ENCODE data around the gene GRIK4.
A peak's percentile ranks its signal among the peaks of the same experiment; 100 is the strongest.
"Not testable (repeated sequence)": the region's sequence is repeated elsewhere in the genome, so short reads cannot be mapped to it uniquely, and the experiment has no call there.

The GRIK4 gene

DNA sequence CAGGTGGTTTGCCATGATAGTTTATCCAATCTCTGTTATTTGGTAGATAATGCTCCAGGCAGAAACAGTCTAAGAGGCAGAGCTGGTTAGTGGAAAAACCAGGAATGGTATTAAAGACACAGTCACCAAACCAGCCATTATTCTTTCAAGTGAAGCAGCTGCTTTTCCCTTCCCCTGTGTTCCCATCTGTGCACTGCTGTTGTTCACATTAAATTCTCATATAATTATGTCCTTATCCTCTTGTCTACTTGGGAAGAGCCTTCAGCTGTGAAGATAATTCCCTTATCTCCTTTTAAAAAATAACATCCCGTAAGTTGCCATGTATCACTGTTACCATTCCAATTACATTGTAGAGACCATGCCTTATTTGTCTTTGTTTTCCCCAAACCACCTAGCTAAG is 507.2 kb downstream of the GRIK4 start:
- DNase-seq (ENCODE audit: low read depth, low spot score), result no peak
- no peak overlapping the region for H3K4me3 ChIP-seq (ENCODE audit: low read length)

DNA sequence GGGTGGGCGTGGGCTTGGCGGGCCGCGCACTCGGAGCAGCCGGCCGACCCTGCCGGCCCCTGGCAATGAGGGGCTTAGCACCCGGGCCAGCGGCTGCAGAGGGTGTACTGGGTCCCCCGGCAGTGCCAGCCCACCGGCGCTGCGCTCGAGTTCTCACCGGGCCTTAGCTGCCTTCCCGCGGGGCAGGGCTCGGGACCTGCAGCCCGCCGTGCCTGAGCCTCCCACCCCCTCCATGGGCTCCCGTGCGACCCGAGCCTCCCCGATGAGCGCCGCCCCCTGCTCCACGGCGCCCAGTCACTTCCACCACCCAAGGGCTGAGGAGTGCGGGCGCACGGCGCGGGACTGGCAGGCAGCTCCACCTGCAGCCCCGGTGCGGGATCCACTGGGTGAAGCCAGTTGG is 510.2 kb downstream of the GRIK4 start:
- not testable (repeated sequence) for DNase-seq (ENCODE audit: low read depth, low spot score); H3K4me3 ChIP-seq (ENCODE audit: low read length)

DNA sequence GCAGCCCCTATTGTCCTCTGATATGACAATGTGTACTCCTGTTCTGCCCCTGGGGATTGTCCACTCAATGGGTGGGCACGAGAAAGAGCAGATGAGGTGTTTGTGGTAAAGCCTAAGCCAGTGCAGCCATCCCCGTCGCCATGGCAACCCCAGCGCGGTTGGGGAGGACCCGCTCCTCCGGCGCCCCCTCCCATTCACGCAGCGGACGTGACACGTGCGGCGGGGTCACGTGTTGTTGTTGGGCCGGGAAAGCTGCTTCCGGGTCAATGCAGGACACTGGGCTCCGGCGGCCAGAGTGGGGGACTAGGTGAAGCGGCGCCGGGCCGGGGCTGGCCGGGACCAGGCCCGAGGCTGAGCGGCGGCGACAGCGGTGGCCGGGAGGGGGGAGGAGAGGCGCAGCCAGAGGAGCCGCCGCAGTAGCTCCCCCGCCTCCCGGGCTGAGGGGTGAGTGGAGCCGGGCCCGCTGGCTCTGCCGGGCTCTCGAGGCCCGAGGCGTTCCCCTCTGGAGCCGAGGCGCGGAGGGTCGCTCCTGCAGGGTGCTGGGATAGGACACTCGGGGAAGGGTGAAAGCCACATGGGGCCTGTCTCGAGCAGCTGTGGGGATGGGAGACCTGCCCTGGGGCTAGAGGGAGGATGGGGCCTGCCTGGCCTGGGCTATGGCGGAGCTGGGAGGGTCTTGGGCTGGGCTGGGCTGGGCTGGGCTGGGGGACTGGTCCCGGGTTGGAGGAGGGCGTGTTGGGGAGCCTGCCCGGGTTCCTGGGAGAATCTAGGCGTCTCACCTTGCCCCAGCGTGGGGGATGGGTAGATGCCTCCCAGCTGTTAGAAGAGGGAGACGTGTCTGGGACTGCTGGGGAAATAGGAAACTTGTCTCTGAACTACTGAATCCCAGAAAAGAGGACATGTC is 512.6 kb downstream of the GRIK4 start, which contains the start of gene TBCEL:
TBCEL (plus strand) TSS at position 255 of the 904 bp plus-strand sequence. CDS start 21,589 bp downstream, outside the sequence.
- H3K4me3 ChIP-seq (ENCODE audit: low read length), result peak within 1 kb of the TSS; percentile 78
- peak; percentile 77 for DNase-seq (ENCODE audit: low read depth, low spot score)

DNA sequence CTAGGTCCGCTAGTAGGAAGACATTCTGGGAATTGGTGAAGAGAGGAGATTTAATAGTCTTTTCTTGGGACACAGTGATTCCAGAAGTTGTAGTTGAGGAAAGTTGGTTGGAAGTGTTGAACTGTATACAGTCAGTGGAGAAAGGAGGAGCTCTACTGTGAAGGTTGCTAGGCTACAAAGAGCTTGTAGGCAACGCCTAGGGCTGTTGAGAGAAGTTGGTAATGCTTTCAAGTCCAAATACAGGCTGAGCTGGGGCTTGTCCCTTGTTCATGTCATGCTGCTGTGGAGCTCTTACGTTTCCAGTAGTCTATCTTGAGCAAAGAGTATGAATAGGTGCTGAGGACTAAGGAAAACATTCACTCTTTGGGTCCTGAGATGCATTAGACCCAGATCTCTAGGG is 513.4 kb downstream of the GRIK4 start:
- H3K4me3 ChIP-seq (ENCODE audit: low read length), result peak overlapping the region; percentile 78
- no peak for DNase-seq (ENCODE audit: low read depth, low spot score)

DNA sequence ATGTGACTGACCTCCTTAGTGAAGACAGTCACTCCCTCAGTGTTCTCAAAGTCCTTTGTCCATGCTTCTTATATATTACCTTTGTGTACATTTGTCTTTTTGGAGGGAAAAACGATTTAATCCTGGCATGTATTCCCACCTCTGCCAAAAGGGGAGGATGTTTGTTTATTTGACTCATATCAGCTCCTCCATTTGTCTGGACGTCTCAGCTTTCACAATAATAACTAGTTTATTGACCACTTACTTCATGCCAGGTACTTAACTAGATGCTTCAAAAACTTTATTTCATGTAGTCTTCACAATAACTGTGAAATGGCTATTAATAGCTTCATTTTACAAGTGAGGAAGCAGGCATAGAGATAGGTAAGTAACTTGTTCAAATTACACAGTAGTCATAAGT is 517.6 kb downstream of the GRIK4 start:
- DNase-seq (ENCODE audit: low read depth, low spot score), result no peak
- H3K4me3 ChIP-seq (ENCODE audit: low read length), result no peak overlapping the region

DNA sequence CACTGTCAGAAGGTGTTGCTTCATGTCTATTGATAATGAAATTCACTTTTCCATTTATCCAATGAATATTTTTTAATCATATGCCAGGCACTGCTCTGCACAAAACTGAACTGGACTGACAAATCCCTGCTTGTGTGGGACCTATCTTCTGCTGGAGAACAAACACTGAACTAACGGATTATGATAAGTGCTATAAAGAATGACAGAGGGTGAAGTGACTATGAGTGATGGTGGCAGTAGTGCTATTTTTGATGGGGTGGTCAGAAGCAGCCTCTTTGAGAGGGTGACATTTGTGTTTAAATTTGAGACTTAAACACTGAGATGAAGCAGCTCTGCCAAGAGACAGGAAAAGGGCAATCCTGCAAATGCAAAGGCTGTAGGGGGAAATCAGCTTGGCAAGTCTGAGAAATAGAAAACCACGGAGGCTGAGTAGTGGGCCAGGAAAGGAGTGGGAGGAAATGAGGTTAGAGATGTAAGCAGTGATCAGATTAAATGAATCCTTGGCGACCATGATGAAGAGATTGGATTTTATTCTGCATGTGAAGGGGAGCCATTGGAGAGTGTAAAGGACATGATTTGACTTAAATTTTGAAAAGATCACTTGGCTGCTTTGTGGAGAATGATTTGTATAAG is 518.4 kb downstream of the GRIK4 start:
- no peak for DNase-seq (ENCODE audit: low read depth, low spot score)

DNA sequence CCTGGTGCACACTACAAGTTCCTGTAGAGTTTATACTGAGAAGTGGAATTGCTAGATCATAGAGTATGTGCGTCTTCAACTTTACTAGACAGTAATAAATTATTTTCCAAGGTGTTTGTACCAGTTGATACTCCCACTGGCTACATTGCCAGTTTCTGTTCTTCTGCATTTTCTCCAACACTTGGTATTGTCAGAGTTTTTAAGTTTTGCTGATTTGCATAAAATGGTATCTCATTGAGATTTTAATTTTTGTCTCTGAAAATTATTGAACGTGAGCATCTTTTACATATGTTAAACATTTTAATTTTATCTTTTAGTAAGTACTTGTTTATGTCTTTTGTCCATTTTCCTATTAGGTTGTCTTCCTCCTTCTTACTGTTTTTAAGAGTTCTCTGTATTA is 519.6 kb downstream of the GRIK4 start:
- no peak overlapping the region for H3K4me3 ChIP-seq (ENCODE audit: low read length)
- no peak for DNase-seq (ENCODE audit: low read depth, low spot score)

More for the DNA sequence above, 518.4 kb downstream of the GRIK4 start:
- no peak overlapping the region for H3K4me3 ChIP-seq (ENCODE audit: low read length)

DNA sequence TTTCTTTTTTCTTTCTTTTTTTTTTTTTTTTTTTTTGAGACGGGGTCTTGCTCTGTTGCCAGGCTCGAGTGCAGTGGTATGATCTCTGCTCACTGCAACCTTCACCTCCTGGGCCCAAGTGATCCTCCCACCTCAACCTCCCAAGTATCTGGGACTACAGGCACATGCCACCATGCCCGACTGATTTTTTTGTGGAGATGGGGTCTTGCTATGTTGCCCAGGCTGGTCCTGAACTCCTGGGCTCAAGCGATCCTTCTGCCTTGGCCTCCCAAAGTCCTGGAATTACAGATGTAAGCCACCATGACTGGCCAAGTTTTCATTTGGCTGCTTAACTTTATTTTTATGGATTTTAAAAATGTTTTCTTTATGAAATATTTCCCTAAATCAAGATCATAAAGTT is 520.1 kb downstream of the GRIK4 start:
- H3K4me3 ChIP-seq (ENCODE audit: low read length); DNase-seq (ENCODE audit: low read depth, low spot score): not testable (repeated sequence)

DNA sequence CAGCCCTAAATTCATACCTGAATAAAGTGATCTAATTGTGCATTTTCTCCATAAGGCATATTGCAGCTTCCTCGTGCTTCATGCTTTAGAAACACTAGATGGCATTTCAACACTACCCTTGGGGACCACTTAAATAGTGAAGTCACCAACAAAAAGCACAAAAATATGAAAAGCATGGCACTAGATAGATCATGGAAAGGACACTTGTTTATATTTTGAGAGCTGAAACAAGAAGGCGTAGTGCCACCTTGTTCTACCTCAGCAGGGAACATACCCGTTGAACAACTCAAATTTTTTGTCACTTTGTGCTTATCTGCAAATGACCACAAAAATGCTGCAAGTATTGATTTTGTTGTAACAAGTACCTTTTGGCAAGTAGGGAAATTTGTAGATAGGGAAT is 521.0 kb downstream of the GRIK4 start:
- no peak for DNase-seq (ENCODE audit: low read depth, low spot score)
- no peak overlapping the region for H3K4me3 ChIP-seq (ENCODE audit: low read length)

DNA sequence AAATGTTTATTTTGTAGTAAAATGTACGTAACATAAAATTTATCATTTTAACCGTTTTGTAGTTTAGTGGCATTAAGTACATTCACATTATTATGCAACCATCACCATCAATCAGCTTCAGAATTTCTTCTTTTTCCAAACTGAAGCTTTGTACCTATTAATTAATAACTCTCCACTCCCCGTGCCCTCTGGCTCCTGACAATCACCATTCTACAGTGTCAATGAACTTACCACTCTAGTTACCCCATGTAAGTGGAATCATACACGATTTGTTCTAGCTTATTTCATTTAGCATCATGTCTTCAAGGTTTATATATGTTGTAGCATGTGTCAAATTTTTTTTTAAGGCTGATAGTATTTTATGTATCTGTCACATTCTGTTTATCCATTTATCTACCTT is 522.1 kb downstream of the GRIK4 start:
- DNase-seq (ENCODE audit: low read depth, low spot score), result no peak
- H3K4me3 ChIP-seq (ENCODE audit: low read length), result no peak overlapping the region

DNA sequence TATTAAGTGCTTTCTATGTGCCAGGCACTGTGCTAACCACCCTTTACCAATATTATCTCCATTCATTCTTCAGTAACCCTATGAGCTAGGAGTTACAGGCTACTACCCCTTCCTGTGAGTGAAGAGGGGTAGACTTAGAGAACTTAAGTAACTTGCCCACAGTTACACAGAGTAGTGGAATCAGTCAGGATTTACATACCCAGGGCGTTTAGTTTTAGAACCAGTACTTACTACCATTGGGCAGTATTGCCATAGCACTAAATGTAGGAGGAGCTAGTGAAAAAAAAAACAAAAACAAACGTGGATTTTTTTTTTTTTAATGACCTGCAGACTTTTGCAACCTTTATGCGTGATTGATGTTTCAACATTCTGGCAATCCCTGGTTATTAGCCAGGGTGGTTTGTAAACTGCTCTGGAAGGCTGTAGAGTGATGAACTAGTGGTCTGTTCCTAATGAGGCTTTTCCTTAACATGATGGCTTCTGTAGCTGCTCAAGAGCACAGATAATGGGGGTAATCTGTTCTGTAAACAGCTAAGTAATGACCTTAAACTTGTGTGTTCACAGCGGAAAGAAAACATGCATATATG is 523.7 kb downstream of the GRIK4 start:
- H3K4me3 ChIP-seq (ENCODE audit: low read length), result no peak overlapping the region

DNA sequence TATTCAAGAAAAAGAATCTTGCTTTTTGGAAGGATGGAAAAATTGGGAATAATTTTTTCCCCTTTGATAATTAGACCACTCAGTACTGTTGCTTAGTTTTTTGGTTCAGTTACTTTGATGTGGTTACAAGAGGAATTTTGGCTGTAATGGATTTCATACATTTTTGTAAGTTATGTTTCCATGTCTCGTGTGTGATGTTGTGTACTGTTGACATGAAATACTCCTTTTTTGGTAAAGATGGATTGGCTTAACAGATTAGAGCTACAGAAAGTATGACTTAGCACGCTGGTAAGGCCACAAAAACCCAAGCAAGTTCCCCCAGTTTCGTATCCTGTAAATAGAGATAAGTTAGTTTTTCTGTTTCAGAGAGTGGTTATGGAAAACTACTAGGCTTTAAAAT is 524.2 kb downstream of the GRIK4 start:
- H3K4me3 ChIP-seq (ENCODE audit: low read length), result no peak overlapping the region
- DNase-seq (ENCODE audit: low read depth, low spot score), result no peak

More for the DNA sequence above, 523.7 kb downstream of the GRIK4 start:
- no peak for DNase-seq (ENCODE audit: low read depth, low spot score)

DNA sequence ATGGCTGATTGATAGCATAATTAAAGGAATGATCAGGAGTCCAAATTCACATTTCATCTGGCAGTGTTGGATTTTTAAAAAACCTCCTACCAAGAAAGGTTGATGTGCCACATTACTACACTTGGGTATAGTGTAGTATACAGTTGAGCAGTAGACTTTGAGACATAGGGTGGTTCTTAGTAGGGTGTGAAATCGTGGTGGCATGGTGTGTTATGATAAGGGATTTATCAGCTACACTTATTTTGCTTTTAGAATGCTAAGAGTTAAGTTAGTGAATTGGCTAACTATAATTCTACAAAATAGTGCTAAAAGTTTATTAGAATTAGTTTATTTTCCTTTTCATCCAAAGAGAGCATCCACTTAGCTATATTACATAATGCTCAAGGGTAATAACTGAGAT is 525.5 kb downstream of the GRIK4 start:
- DNase-seq (ENCODE audit: low read depth, low spot score), result no peak
- H3K4me3 ChIP-seq (ENCODE audit: low read length), result no peak overlapping the region

Data from Jurkat, Clone E6-1 (cell line).